Keratinocyte (primary cell): ENCODE results near the gene DCST1. TPM values are rescaled to one million over a fixed set of nuclear protein-coding genes. Genes with fewer than 3 reads are reported as not detected.
A peak's percentile ranks its signal among the peaks of the same experiment; 100 is the strongest.

Experiments used
- DNase-seq: peaks from one replicate; pipeline ENCODE4 v3.0.0-alpha.2; 2011; ENCODE audit warnings: low read depth, missing footprints, low spot score
- FAIRE-seq: peaks from 2 replicates; lab custom pipeline; 2011; peaks lifted over from hg19 to GRCh38; lab: Jason Lieb, UNC
- H2AFZ ChIP-seq: 2 replicates; pipeline ENCODE4 v1.6.0; 2012; ENCODE audit warnings: low read length, control low read depth, inconsistent platforms; ENCODE audit not compliant: control insufficient read depth
- H3K27ac ChIP-seq: 2 replicates; pipeline ENCODE4 v1.5.1; 2011; ENCODE audit warnings: low read length; ENCODE audit not compliant: control insufficient read depth, insufficient read depth
- H3K27me3 ChIP-seq: 3 replicates; pipeline ENCODE4 v1.6.0; 2011; ENCODE audit warnings: low read length; ENCODE audit not compliant: control insufficient read depth, insufficient read depth; ENCODE audit errors: extremely low read depth
- H3K36me3 ChIP-seq, 2 experiments: 2 replicates in 1 of 2; 3 replicates in 1 of 2; pipeline ENCODE4 v1.5.1; 2011; ENCODE audit warnings: low read length in 2 of 2, mild to moderate bottlenecking in 1 of 2; ENCODE audit not compliant: control insufficient read depth in 2 of 2, insufficient read depth in 2 of 2; ENCODE audit errors: extremely low read depth in 1 of 2
- H3K4me1 ChIP-seq: 3 replicates; pipeline ENCODE4 v1.5.1; 2011; ENCODE audit warnings: low read length; ENCODE audit not compliant: control insufficient read depth, insufficient read depth; ENCODE audit errors: extremely low read depth
- H3K4me2 ChIP-seq: 3 replicates; pipeline ENCODE4 v1.6.0; 2011; ENCODE audit warnings: low read depth, low read length; ENCODE audit not compliant: control insufficient read depth, insufficient read depth; ENCODE audit errors: extremely low read depth
- H3K4me3 ChIP-seq, 3 experiments: fragments of 200-600 bp in 1 of 3; sonication (generic) in 1 of 3; 2 replicates in 2 of 3; 3 replicates in 1 of 3; pipeline ENCODE4 v1.5.1; 2011 to 2016; ENCODE audit warnings: low read length in 3 of 3, mild to moderate bottlenecking in 3 of 3, control low read depth in 2 of 3, inconsistent platforms in 1 of 3, low read depth in 1 of 3, mixed read lengths in 1 of 3, mixed run types in 1 of 3, moderate library complexity in 1 of 3; ENCODE audit not compliant: control insufficient read depth in 2 of 3, insufficient read depth in 2 of 3; ENCODE audit errors: extremely low read depth in 1 of 3
- H3K79me2 ChIP-seq: 2 replicates; pipeline ENCODE4 v1.6.0; 2012; ENCODE audit warnings: low read length; ENCODE audit not compliant: control insufficient read depth, insufficient read depth
- H3K9ac ChIP-seq: 3 replicates; pipeline ENCODE4 v1.6.0; 2011; ENCODE audit warnings: low read length; ENCODE audit not compliant: control insufficient read depth, insufficient read depth; ENCODE audit errors: extremely low read depth
- H3K9me1 ChIP-seq: 3 replicates; pipeline ENCODE4 v1.6.0; 2011; ENCODE audit warnings: low read length; ENCODE audit not compliant: control insufficient read depth, insufficient read depth; ENCODE audit errors: extremely low read depth
- H3K9me3 ChIP-seq: 2 replicates; pipeline ENCODE4 v1.5.1; 2012; ENCODE audit warnings: low read depth, low read length; ENCODE audit not compliant: control insufficient read depth
- H4K20me1 ChIP-seq: 3 replicates; pipeline ENCODE4 v1.6.0; 2011; ENCODE audit warnings: low read length; ENCODE audit not compliant: control insufficient read depth, insufficient read depth; ENCODE audit errors: extremely low read depth
- CTCF ChIP-seq, 3 experiments: IDR thresholded peaks in 1 of 3; conservative IDR thresholded peaks in 1 of 3; optimal IDR thresholded peaks in 1 of 3; 2 replicates in 2 of 3; 3 replicates in 1 of 3; pipeline versions ENCODE3 to v1.5.1; 2011; ENCODE audit warnings: low read length in 3 of 3, mild to moderate bottlenecking in 3 of 3, moderate library complexity in 2 of 3, control low read depth in 1 of 3, inconsistent platforms in 1 of 3; ENCODE audit not compliant: insufficient read depth in 2 of 3; ENCODE audit errors: extremely low read depth in 1 of 3
- EZH2 ChIP-seq: IDR thresholded peaks from one replicate; pipeline ENCODE4 v1.6.1; 2012; ENCODE audit warnings: inconsistent platforms, mild to moderate bottlenecking, low read length, moderate library complexity
- dilution Hi-C: fragments of 300-500 bp; cut with MboI; formaldehyde crosslinking; loops from one replicate; pipeline ENCODE4 v1.7.0; 2020; ENCODE audit warnings: low sequenced_read_pairs; ENCODE audit not compliant: extremely low pct_ligation_motif_present
- polyA plus RNA-seq, 5 experiments: library from polyadenylated mRNA; depleted of rRNA in 3 of 5; stranded (reverse) in 3 of 5; stranded (forward) in 1 of 5; unstranded in 1 of 5; fragments of >200 nt; gene quantifications; 1 replicate in 1 of 5; 2 replicates in 3 of 5; 3 replicates in 1 of 5; pipeline versions ENCODE4 v1.2.1 to v1.2.3, GENCODE V29; 2011 to 2012; ENCODE audit warnings: missing spikeins in 2 of 5, low read depth in 1 of 5, low replicate concordance in 1 of 5

DCST1 gene
- polyA plus RNA-seq, 1 donor (not counting 4 experiments of a cell fraction or from before 2014, with no cell fraction given), result not detected

- DNase-seq, result no peak
- H3K79me2 ChIP-seq, result peaks cover 38% of the 10 kb centered on the region
- no peak overlapping the region for H3K9ac ChIP-seq
- no peaks in the 10 kb centered on the region for H3K9me1 ChIP-seq
- no peaks in the 10 kb centered on the region for H3K27me3 ChIP-seq
- no peak for TF ChIP-seq EZH2
- no peak for TF ChIP-seq CTCF (optimal IDR thresholded peaks at IDR 0.05 in 1 of 3, IDR thresholded peaks at IDR 0.05 in 1 of 3, conservative IDR thresholded peaks at IDR 0.05 in 1 of 3; ENCODE audit: extremely low read depth in 1 of 3, insufficient read depth in 2 of 3, low read length in 3 of 3)
- H3K4me1 ChIP-seq, result peaks cover 19% of the 10 kb centered on the region
- peaks cover 23 to 28% of the 10 kb centered on the region in 2 experiments for H3K36me3 ChIP-seq
- FAIRE-seq, result no peak
- peaks cover 3% of the 10 kb centered on the region for H4K20me1 ChIP-seq
- no peak overlapping the region for H3K4me3 ChIP-seq
- no peak overlapping the region for H3K27ac ChIP-seq
- no peak overlapping the region for H3K4me2 ChIP-seq
- H2AFZ ChIP-seq, result no peak overlapping the region
- no peaks in the 10 kb centered on the region for H3K9me3 ChIP-seq
- dilution Hi-C loops, result no loop called here
These were observed 46.3 kb upstream of the DCST1 start for GRCh38 chr1:154987326-154987725.

DNA sequence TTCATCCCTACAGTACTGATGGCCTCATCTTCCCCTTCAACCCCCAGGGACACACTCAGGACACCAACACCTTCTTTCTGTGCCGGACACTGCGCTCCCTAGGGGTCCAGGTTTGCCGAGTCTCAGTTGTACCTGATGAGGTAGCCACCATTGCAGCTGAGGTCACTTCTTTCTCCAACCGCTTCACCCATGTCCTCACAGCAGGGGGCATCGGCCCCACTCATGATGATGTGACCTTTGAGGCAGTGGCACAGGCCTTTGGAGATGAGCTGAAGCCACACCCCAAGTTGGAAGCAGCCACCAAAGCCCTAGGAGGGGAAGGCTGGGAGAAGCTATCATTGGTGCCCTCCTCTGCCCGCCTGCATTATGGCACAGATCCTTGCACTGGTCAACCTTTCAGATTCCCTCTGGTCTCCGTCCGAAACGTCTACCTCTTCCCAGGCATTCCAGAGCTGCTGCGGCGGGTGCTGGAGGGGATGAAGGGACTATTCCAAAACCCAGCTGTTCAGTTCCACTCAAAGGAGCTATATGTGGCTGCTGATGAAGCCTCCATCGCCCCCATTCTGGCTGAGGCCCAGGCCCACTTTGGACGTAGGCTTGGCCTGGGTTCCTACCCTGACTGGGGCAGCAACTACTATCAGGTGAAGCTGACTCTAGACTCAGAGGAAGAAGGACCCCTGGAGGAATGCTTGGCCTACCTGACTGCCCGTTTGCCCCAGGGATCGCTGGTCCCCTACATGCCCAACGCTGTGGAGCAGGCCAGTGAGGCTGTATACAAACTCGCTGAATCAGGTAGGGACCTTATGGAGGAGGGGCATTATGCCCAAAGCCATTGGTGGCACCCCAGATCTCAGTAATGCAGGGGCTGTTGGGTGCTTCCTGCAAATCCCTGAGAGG lies 45.3 kb upstream of the DCST1 start:
- Histone ChIP-seq H3K4me1 (peaks cover 13% of the 10 kb centered on the region), H3K4me2 (no peak overlapping the region), H3K9ac (no peak overlapping the region), H3K79me2 (peaks cover 38% of the 10 kb centered on the region), H3K27me3 (no peaks in the 10 kb centered on the region), H3K4me3 (no peak overlapping the region), H4K20me1 (peaks cover 3% of the 10 kb centered on the region), H2AFZ (no peak overlapping the region), H3K9me1 (no peaks in the 10 kb centered on the region), H3K27ac (no peak overlapping the region), H3K9me3 (no peaks in the 10 kb centered on the region), H3K36me3 (peaks cover 23 to 28% of the 10 kb centered on the region in 2 experiments)
- FAIRE-seq (no peak), DNase-seq (no peak)
- dilution Hi-C loops, result no loop called here
- peak in 1 of 3 experiments; percentile 8 for TF ChIP-seq CTCF (optimal IDR thresholded peaks at IDR 0.05 in 1 of 3, IDR thresholded peaks at IDR 0.05 in 1 of 3, conservative IDR thresholded peaks at IDR 0.05 in 1 of 3; ENCODE audit: extremely low read depth in 1 of 3, insufficient read depth in 2 of 3, low read length in 3 of 3)
- TF ChIP-seq EZH2, result no peak
